ENCODE results near the gene ATP4B.
A peak's percentile ranks its signal among the peaks of the same experiment; 100 is the strongest.

The ATP4B gene

DNA sequence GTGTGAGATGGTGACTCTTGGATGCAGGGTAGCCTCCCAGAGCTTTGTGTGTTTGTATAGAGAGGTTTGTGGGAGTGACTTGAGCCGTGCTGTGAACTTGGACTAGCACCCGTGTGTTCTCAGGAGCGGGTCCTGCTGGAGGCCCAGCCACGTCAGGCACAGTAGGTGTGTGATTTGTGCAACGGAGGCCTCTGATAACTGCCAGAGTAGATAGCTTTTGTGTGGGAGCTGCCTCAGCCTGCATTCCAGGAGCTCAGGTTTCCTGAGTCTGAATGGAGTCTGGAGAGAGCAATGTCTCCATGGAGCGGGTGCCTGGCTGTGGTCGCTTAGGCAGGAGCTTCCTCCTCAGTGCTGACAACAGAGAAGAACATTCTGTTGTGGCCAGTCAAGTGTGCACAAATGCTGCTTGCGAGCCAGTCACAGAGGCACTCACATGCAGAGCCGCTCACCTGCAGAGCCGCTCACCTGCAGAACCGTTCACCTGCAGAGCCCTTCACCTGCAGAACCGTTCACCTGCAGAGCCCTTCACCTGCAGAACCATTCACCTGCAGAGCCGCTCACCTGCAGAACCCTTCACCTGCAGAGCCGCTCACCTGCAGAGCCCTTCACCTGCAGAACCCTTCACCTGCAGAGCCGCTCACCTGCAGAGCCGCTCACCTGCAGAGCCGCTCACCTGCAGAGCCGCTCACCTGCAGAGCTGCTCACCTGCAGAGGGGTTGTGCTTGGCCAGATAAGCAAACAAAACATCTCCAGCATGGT lies 40.8 kb downstream of the ATP4B start:
- Mint-ChIP-seq H3K9me3 (no peaks in the 10 kb centered on the region), H3K36me3 (ENCODE audit: low read depth) (peaks cover 18% of the 10 kb centered on the region), H3K27me3 (no peaks in the 10 kb centered on the region), H3K4me1 (peaks cover 5% of the 10 kb centered on the region), H3K27ac (no peak overlapping the region), H3K4me3 (no peak overlapping the region)
- ATAC-seq (no peak), DNase-seq (no peak)

GRCh38 chr13:113616281-113616906 lies 41.6 kb downstream of the ATP4B start:
- Mint-ChIP-seq H3K4me3 (no peak overlapping the region), H3K4me1 (peaks cover 7% of the 10 kb centered on the region), H3K36me3 (ENCODE audit: low read depth) (peaks cover 22% of the 10 kb centered on the region), H3K27ac (no peak overlapping the region), H3K27me3 (no peaks in the 10 kb centered on the region), H3K9me3 (no peaks in the 10 kb centered on the region)
- no peak for DNase-seq
- no peak for ATAC-seq

GRCh38 chr13:113613789-113614379 lies 44.1 kb downstream of the ATP4B start:
- DNase-seq (no peak), ATAC-seq (no peak)
- Mint-ChIP-seq H3K36me3 (ENCODE audit: low read depth) (peaks cover 29% of the 10 kb centered on the region), H3K27ac (no peak overlapping the region), H3K27me3 (no peaks in the 10 kb centered on the region), H3K9me3 (no peaks in the 10 kb centered on the region), H3K4me3 (no peak overlapping the region), H3K4me1 (peaks cover 7% of the 10 kb centered on the region)

GRCh38 chr13:113612607-113613006 lies 45.4 kb downstream of the ATP4B start:
- Mint-ChIP-seq H3K27ac (no peak overlapping the region), H3K27me3 (no peaks in the 10 kb centered on the region)
- ATAC-seq = no peak

DNA sequence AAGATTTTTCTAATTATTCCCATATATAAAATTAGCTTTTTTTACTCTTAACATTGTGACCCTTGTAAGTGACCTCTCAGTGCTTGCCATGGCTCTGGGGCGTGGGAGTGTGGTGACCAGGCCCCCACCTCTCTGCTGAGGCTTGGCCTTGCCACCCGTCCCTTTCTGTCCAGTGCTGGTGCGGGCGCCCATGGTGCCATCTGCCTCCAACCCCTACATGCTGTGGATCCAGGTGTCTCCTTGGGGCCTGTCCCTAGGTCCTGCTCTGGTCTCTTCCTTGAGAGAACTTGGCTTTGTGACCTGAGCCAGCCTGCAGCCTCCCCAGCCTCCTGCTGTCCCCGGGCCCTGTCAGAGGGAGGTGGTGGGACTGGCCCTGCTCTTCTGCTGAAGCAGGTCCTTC lies 46.0 kb downstream of the ATP4B start:
- no peak for ATAC-seq
- no peak overlapping the region for H3K4me3 Mint-ChIP-seq
- no peaks in the 10 kb centered on the region for H3K27me3 Mint-ChIP-seq
- no peak overlapping the region for H3K27ac Mint-ChIP-seq
- peaks cover 26% of the 10 kb centered on the region for H3K36me3 Mint-ChIP-seq (ENCODE audit: low read depth)
- DNase-seq = no peak
- H3K4me1 Mint-ChIP-seq = peaks cover 11% of the 10 kb centered on the region
- no peaks in the 10 kb centered on the region for H3K9me3 Mint-ChIP-seq

More at GRCh38 chr13:113612607-113613006, 45.4 kb downstream of the ATP4B start:
- peaks cover 26% of the 10 kb centered on the region for H3K36me3 Mint-ChIP-seq (ENCODE audit: low read depth)
- H3K4me3 Mint-ChIP-seq = no peak overlapping the region
- no peaks in the 10 kb centered on the region for H3K9me3 Mint-ChIP-seq
- H3K4me1 Mint-ChIP-seq = peaks cover 11% of the 10 kb centered on the region
- no peak for DNase-seq

- H3K36me3 Mint-ChIP-seq (ENCODE audit: low read depth) = peaks cover 29% of the 10 kb centered on the region
- H3K4me1 Mint-ChIP-seq = peaks cover 12% of the 10 kb centered on the region
- H3K27ac Mint-ChIP-seq = no peak overlapping the region
- no peak for ATAC-seq
- H3K27me3 Mint-ChIP-seq = no peaks in the 10 kb centered on the region
- no peak for DNase-seq
- H3K9me3 Mint-ChIP-seq = no peaks in the 10 kb centered on the region
- H3K4me3 Mint-ChIP-seq = no peak overlapping the region
These were observed 47.7 kb downstream of the ATP4B start for GRCh38 chr13:113610266-113610665.

DNA sequence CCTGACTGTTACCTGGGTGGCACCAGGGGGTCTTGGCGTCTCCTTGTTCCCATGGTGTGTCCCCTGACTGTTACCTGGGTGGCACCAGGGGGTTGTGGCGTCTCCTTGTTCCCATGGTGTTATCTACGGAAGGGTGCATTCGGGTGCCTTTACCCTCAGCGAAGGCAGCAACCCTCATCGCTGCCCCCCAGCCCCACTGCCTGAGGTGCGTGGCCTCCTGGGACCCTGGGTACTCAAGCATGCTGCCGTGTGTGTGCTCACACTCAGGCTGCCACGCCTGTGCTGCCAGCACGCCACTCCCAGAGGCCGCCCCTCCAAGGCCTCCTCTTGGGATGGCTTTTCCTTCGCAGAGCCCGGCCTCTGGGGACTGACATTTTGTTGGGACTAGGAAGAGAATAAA lies 48.4 kb downstream of the ATP4B start:
- H3K27me3 Mint-ChIP-seq = no peaks in the 10 kb centered on the region
- no peak for DNase-seq

DNA sequence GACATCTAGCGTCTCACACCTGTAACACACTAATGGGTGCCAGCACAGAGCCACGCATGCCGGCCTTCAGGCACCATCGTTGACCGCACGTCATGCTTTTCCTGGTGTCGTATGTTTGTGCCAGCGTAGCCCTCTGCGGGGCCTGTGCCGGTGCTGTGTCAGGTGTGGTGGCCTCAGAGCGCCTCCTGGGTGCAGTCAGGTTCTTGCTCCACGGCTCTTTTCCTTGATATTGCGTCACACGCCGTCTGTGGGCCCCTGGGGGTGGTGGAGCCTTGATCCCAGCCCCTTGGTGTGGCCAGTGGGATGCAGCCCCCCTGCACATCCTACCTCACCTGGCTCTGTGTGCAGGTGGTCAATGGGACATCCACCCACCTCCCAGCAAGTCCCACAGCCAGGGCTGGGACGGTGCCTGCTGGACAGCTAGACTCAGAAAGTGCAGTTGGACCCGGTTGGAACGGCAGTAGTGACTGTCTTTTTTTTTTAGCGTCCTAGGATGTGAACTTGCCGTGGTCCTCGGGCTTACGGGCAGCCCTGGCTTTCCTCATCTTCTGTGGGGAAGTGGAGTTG lies 48.9 kb downstream of the ATP4B start:
- Mint-ChIP-seq H3K27me3 (no peaks in the 10 kb centered on the region), H3K4me3 (no peak overlapping the region), H3K9me3 (no peaks in the 10 kb centered on the region), H3K4me1 (peaks cover 24% of the 10 kb centered on the region), H3K36me3 (ENCODE audit: low read depth) (peaks cover 35% of the 10 kb centered on the region), H3K27ac (peak overlapping the region; percentile 42)
- DNase-seq (no peak), ATAC-seq (no peak)

More for the DNA sequence above, 48.4 kb downstream of the ATP4B start:
- H3K9me3 Mint-ChIP-seq = no peaks in the 10 kb centered on the region
- ATAC-seq = no peak
- peaks cover 35% of the 10 kb centered on the region for H3K36me3 Mint-ChIP-seq (ENCODE audit: low read depth)
- no peak overlapping the region for H3K4me3 Mint-ChIP-seq
- H3K27ac Mint-ChIP-seq = no peak overlapping the region
- H3K4me1 Mint-ChIP-seq = peaks cover 19% of the 10 kb centered on the region

DNA sequence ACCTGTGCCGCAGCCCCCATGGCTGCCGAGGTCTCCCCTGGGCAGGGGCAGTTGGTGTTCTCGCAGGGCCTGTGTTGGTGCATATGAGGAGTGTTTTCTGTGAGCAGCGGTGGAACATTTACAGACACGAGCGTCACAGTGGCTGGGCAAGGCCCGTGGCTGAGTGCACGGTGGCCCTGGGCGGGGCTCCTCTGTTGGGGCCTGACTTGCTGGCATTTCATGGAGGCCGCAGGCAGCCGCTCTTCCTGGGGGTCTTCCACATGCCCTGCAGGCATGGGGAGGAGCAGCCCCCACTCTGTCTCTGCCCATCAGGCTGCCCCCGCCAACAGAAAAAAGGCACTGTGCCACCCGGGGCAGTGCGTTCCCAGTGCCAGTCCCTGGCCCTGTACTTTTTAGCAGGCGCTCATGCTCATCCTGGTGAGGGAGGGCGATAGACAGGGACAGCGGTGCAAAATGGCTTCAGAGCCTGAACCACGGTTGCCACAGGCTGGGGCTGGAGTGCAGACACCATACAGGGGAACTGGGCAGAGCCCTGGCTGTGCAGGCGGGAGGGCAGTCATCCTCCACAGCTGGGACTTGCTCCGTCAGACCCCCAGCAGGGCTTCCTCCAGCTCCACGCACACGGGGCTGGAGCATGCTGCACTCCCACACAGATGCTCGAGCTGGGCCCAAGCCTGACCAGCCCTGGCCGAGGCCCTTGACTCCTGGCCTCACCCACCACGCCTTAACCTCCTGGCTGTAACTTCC lies 49.9 kb downstream of the ATP4B start:
- Mint-ChIP-seq H3K4me3 (no peak overlapping the region), H3K4me1 (peaks cover 32% of the 10 kb centered on the region), H3K36me3 (ENCODE audit: low read depth) (peaks cover 38% of the 10 kb centered on the region), H3K9me3 (no peaks in the 10 kb centered on the region), H3K27me3 (no peaks in the 10 kb centered on the region), H3K27ac (no peak overlapping the region)
- ATAC-seq = no peak
- DNase-seq = no peak

GRCh38 chr13:113607056-113607888 lies 50.7 kb downstream of the ATP4B start:
- Mint-ChIP-seq H3K27ac (no peak overlapping the region), H3K27me3 (no peaks in the 10 kb centered on the region), H3K4me3 (no peak overlapping the region), H3K9me3 (no peaks in the 10 kb centered on the region), H3K36me3 (ENCODE audit: low read depth) (peaks cover 37% of the 10 kb centered on the region), H3K4me1 (peaks cover 34% of the 10 kb centered on the region)
- ATAC-seq (no peak), DNase-seq (no peak)

DNA sequence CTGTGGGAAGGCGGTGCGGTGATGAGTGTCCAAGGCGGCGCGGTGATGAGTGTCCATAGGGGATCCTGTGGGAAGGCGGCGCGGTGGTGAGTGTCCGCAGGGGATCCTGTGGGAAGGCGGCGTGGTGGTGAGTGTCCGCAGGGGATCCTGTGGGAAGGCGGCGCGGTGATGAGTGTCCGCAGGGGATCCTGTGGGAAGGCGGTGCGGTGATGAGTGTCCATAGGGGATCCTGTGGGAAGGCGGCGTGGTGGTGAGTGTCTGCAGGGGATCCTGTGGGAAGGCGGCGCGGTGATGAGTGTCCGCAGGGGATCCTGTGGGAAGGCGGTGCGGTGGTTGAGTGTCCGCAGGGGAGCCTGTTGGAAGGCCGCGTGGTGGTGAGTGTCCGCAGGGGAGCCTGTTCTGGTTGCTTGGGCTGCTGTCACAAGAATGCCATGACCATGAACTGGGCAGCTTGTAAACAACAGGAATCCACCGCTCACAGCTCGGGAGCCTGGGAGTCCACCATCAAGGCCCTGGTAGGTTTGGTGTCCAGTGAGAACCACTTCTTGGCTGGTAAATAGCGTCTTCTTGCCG lies 52.0 kb downstream of the ATP4B start:
- no peak for DNase-seq
- H3K36me3 Mint-ChIP-seq (ENCODE audit: low read depth) = peaks cover 26% of the 10 kb centered on the region
- H3K27ac Mint-ChIP-seq = no peak overlapping the region
- H3K4me3 Mint-ChIP-seq = no peak overlapping the region
- H3K27me3 Mint-ChIP-seq = no peaks in the 10 kb centered on the region
- no peak for ATAC-seq
- H3K4me1 Mint-ChIP-seq = peaks cover 37% of the 10 kb centered on the region
- no peaks in the 10 kb centered on the region for H3K9me3 Mint-ChIP-seq

GRCh38 chr13:113605461-113605860 lies 52.5 kb downstream of the ATP4B start:
- peak overlapping the region; percentile 69 for H3K27ac Mint-ChIP-seq
- DNase-seq (no peak), ATAC-seq (no peak)
- no peak overlapping the region for H3K4me3 Mint-ChIP-seq
- peaks cover 37% of the 10 kb centered on the region for H3K4me1 Mint-ChIP-seq
- no peaks in the 10 kb centered on the region for H3K27me3 Mint-ChIP-seq
- no peaks in the 10 kb centered on the region for H3K9me3 Mint-ChIP-seq
- peaks cover 26% of the 10 kb centered on the region for H3K36me3 Mint-ChIP-seq (ENCODE audit: low read depth)

DNA sequence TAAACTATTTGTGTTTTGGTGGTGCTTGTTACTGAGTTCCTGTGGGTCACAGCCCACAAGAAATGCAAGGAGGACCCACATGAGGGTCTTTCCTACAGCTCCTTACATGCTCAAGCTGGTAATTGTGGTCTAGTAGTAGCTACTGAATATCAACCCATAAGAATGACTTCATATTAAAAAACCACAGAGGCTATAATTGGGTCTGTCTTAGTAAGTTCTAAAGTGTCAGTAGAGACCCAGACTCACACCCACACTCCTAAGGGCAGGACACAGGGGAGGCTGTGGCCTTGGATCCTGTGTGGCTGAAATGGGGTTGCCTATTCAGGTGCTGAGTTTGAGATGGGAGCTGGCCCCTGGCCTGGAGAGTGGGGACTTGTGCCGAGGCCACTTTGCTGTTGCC lies 53.8 kb downstream of the ATP4B start:
- ATAC-seq (peak; percentile 74), DNase-seq (no peak)
- Mint-ChIP-seq H3K27me3 (no peaks in the 10 kb centered on the region), H3K36me3 (ENCODE audit: low read depth) (peaks cover 32% of the 10 kb centered on the region), H3K4me3 (no peak overlapping the region), H3K9me3 (no peaks in the 10 kb centered on the region), H3K4me1 (peaks cover 37% of the 10 kb centered on the region), H3K27ac (peak overlapping the region; percentile 69)

Measured in activated naive CD8-positive, alpha-beta T cell treated with anti-CD3 and anti-CD28 coated beads, Interleukin-2, amount 50 U/mL, for 24 hours (primary cell).